H1 (cell line): ENCODE data around the gene CTPS1.

Experiments used
- BCL11A ChIP-seq, 2 experiments: IDR thresholded peaks; one replicate each; pipeline ENCODE4 v1.6.1; 2011; ENCODE audit warnings: low read depth in 2 of 2, low read length in 2 of 2, mild to moderate bottlenecking in 2 of 2
- CEBPB ChIP-seq: IDR thresholded peaks from 2 replicates; pipeline ENCODE4 v1.6.1; 2012; ENCODE audit warnings: low read depth, low read length
- CHD2 ChIP-seq: IDR thresholded peaks from 2 replicates; pipeline ENCODE4 v1.6.1; 2012; ENCODE audit warnings: low read length, improper control_type of control experiment
- CTCF ChIP-seq, 3 experiments: IDR thresholded peaks; 1 replicate in 2 of 3; 2 replicates in 1 of 3; pipeline versions ENCODE4 v1.5.1 to v1.6.1; 2011; ENCODE audit warnings: low read length in 3 of 3, mild to moderate bottlenecking in 3 of 3, inconsistent platforms in 2 of 3, low read depth in 1 of 3, moderate library complexity in 1 of 3; ENCODE audit not compliant: insufficient read depth in 1 of 3; ENCODE audit errors: control extremely low read depth in 1 of 3
- FOSL1 ChIP-seq: IDR thresholded peaks from 2 replicates; pipeline ENCODE4 v1.6.1; 2011; ENCODE audit warnings: mild to moderate bottlenecking, low read depth, low read length, moderate library complexity; ENCODE audit not compliant: insufficient read depth
- JUND ChIP-seq: IDR thresholded peaks from 2 replicates; pipeline ENCODE4 v1.6.1; 2011; ENCODE audit warnings: mild to moderate bottlenecking, improper control_type of control experiment, low read length
- MAX ChIP-seq: IDR thresholded peaks from 2 replicates; pipeline ENCODE4 v1.6.1; 2012; ENCODE audit warnings: inconsistent platforms
- NRF1 ChIP-seq: IDR thresholded peaks from 2 replicates; pipeline ENCODE4 v1.6.1; 2011; ENCODE audit warnings: mild to moderate bottlenecking, low read depth, low read length, improper control_type of control experiment
- POLR2A ChIP-seq, 2 experiments: IDR thresholded peaks; 1 replicate in 1 of 2; 2 replicates in 1 of 2; pipeline ENCODE4 v1.6.1; 2011; ENCODE audit warnings: low read depth in 2 of 2, low read length in 2 of 2, mild to moderate bottlenecking in 2 of 2; ENCODE audit errors: control extremely low read depth in 1 of 2
- SP4 ChIP-seq: IDR thresholded peaks from 2 replicates; pipeline ENCODE4 v1.6.1; 2012; ENCODE audit warnings: low read length, inconsistent platforms
- YY1 ChIP-seq: IDR thresholded peaks from 2 replicates; pipeline ENCODE4 v1.6.1; 2011; ENCODE audit warnings: low read depth, mild to moderate bottlenecking, low read length

- TF ChIP-seq MAX = no peak
- no peak for TF ChIP-seq BCL11A (IDR thresholded peaks at IDR 0.05; ENCODE audit: low read depth in 2 of 2, low read length in 2 of 2)
- no peak for TF ChIP-seq YY1
- TF ChIP-seq CTCF (IDR thresholded peaks at IDR 0.05; ENCODE audit: control extremely low read depth in 1 of 3, insufficient read depth in 1 of 3, low read depth in 1 of 3, low read length in 3 of 3) = no peak
- TF ChIP-seq POLR2A (IDR thresholded peaks at IDR 0.05; ENCODE audit: control extremely low read depth in 1 of 2, low read depth in 2 of 2, low read length in 2 of 2) = no peak
- no peak for TF ChIP-seq SP4
- TF ChIP-seq CEBPB = no peak
- TF ChIP-seq NRF1 = no peak
- no peak for TF ChIP-seq JUND
- TF ChIP-seq CHD2 = no peak
- TF ChIP-seq FOSL1 = no peak
These were observed 5.0 kb downstream of the CTPS1 start for GRCh38 chr1:40984531-40984930.
